Measurements from ENCODE around the gene ZNF746. TPM values are rescaled to one million over a fixed set of nuclear protein-coding genes. Genes with fewer than 3 reads are reported as not detected.

The ZNF746 gene
- total RNA-seq, 1 donor = 22.1 TPM

DNA sequence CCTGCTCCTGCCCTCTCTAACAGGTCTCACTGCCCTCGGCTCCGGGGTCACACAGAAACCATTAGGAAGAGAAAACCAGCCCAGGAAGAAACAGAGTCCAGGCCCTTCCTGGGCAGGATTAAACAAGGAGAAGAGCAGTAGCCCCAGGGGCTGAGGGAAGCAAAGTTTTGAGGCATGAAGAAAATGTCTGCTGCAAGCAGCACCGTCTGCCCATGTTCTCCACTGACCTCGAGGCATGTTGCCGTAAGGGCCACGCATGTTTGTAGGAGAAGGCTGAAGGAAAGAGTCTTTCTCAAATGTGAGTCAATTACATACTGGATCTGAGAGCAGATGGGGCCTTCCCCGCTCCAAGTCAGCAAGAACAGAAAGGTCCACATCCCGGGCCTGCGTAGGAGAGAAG, 4.2 kb downstream of the ZNF746 start:
- Histone ChIP-seq H3K79me2 (ENCODE audit: insufficient read depth, low read length) (peaks cover 38% of the 10 kb centered on the region), H3K4me1 (ENCODE audit: insufficient read depth, low read length) (peaks cover 19% of the 10 kb centered on the region), H2AFZ (ENCODE audit: low read length) (no peak overlapping the region), H4K20me1 (ENCODE audit: insufficient read depth, low read length) (peaks cover 20% of the 10 kb centered on the region), H3K27ac (ENCODE audit: low read depth, low read length) (no peak overlapping the region), H3K4me3 (ENCODE audit: insufficient read depth, low read length) (no peak overlapping the region), H3K36me3 (ENCODE audit: insufficient read depth, low read length) (peaks cover 51% of the 10 kb centered on the region), H3K27me3 (ENCODE audit: insufficient read depth, low read length) (peaks cover 2% of the 10 kb centered on the region), H3K4me2 (ENCODE audit: insufficient read depth, low read length) (no peak overlapping the region), H3K9me3 (ENCODE audit: low read depth, low read length) (no peaks in the 10 kb centered on the region)
- TF ChIP-seq, protein P1, sequence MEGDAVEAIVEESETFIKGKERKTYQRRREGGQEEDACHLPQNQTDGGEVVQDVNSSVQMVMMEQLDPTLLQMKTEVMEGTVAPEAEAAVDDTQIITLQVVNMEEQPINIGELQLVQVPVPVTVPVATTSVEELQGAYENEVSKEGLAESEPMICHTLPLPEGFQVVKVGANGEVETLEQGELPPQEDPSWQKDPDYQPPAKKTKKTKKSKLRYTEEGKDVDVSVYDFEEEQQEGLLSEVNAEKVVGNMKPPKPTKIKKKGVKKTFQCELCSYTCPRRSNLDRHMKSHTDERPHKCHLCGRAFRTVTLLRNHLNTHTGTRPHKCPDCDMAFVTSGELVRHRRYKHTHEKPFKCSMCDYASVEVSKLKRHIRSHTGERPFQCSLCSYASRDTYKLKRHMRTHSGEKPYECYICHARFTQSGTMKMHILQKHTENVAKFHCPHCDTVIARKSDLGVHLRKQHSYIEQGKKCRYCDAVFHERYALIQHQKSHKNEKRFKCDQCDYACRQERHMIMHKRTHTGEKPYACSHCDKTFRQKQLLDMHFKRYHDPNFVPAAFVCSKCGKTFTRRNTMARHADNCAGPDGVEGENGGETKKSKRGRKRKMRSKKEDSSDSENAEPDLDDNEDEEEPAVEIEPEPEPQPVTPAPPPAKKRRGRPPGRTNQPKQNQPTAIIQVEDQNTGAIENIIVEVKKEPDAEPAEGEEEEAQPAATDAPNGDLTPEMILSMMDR (IDR thresholded peaks at IDR 0.05; ENCODE audit: extremely low read depth, low read depth, low read length) = no peak
- DNase-seq (ENCODE audit: insufficient read length, low spot score, missing footprints) = no peak

DNA sequence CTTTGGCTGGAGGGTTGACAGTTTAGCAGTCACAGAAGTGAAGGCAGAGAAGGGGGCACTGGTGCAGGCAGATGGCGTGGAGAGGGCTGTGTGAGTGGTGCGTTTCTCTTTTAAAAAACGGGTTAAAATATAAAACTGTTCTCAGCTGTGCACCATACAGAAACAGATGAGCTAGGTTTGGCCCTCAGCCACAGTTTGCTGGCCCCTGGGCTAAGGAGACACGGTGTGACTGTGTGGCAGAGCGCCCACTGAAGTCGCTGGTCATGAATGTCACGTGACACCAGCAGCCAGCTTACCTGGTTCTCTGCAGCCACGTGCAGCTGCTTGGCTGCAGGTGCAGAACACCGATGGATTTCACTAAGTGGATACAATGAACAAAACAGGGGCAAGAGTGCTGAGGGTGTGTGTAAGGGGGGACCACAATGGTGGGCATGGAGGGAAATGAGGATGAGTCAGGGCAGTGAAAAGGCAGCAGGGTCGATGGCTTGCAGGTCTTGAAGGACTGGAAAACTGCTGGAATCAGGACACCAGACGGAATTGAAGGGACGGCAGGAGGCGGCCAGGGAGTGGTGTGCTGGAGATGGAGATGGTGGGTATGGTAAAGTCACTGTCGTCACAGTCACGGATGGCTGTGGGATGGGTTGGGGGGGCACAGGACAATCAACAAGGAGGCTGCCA, 7.4 kb downstream of the ZNF746 start:
- Histone ChIP-seq H3K27ac (ENCODE audit: low read depth, low read length) (no peak overlapping the region), H3K4me2 (ENCODE audit: insufficient read depth, low read length) (no peak overlapping the region), H3K9me3 (ENCODE audit: low read depth, low read length) (no peaks in the 10 kb centered on the region), H3K4me1 (ENCODE audit: insufficient read depth, low read length) (peaks cover 6% of the 10 kb centered on the region), H3K4me3 (ENCODE audit: insufficient read depth, low read length) (no peak overlapping the region), H4K20me1 (ENCODE audit: insufficient read depth, low read length) (peaks cover 8% of the 10 kb centered on the region), H3K36me3 (ENCODE audit: insufficient read depth, low read length) (peaks cover 71% of the 10 kb centered on the region), H2AFZ (ENCODE audit: low read length) (no peak overlapping the region), H3K27me3 (ENCODE audit: insufficient read depth, low read length) (no peaks in the 10 kb centered on the region), H3K79me2 (ENCODE audit: insufficient read depth, low read length) (peaks cover 30% of the 10 kb centered on the region)
- TF ChIP-seq, protein P1 (IDR thresholded peaks at IDR 0.05; ENCODE audit: extremely low read depth, low read depth, low read length) = no peak
- no peak for DNase-seq (ENCODE audit: insufficient read length, low spot score, missing footprints)

DNA sequence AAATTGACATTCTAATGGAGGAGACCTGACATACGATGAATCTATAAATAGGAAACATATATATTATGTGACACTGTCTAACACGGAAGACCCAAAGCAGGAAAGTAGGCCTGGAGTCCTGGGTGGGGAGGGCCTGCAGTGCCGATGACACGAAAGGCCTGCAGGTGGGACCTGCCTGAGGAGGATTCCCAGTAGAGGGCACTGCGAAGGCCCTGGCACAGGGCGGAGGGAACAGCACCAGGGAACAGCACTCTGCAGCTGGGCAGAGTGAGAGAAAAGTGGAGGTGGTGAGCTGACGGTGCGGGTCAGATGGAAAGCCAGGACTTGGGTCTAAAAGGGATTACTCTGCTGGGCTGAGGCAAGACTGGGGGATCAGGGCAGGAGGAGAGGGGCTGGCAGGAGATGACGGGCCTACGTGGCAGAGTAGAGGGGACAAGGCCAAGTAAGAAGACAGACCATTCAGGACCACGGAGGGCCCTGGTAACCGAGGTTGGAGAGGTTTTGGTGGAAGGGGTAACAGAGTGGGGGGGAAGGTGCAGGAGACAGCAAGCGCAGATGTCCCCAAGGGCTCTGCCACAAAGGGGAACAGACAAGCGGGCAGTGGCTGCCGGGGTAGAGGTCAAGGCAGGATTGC, 8.1 kb downstream of the ZNF746 start:
- peaks cover under 1% of the 10 kb centered on the region for H4K20me1 ChIP-seq (ENCODE audit: insufficient read depth, low read length)
- no peaks in the 10 kb centered on the region for H3K4me1 ChIP-seq (ENCODE audit: insufficient read depth, low read length)
- no peak overlapping the region for H3K4me2 ChIP-seq (ENCODE audit: insufficient read depth, low read length)
- TF ChIP-seq, protein P1 (IDR thresholded peaks at IDR 0.05; ENCODE audit: extremely low read depth, low read depth, low read length) = no peak
- H3K9me3 ChIP-seq (ENCODE audit: low read depth, low read length) = no peaks in the 10 kb centered on the region
- H3K79me2 ChIP-seq (ENCODE audit: insufficient read depth, low read length) = peaks cover 22% of the 10 kb centered on the region
- no peaks in the 10 kb centered on the region for H3K27me3 ChIP-seq (ENCODE audit: insufficient read depth, low read length)
- H3K27ac ChIP-seq (ENCODE audit: low read depth, low read length) = no peak overlapping the region
- peaks cover 71% of the 10 kb centered on the region for H3K36me3 ChIP-seq (ENCODE audit: insufficient read depth, low read length)
- no peak for DNase-seq (ENCODE audit: insufficient read length, low spot score, missing footprints)
- no peak overlapping the region for H2AFZ ChIP-seq (ENCODE audit: low read length)
- H3K4me3 ChIP-seq (ENCODE audit: insufficient read depth, low read length) = no peak overlapping the region

DNA sequence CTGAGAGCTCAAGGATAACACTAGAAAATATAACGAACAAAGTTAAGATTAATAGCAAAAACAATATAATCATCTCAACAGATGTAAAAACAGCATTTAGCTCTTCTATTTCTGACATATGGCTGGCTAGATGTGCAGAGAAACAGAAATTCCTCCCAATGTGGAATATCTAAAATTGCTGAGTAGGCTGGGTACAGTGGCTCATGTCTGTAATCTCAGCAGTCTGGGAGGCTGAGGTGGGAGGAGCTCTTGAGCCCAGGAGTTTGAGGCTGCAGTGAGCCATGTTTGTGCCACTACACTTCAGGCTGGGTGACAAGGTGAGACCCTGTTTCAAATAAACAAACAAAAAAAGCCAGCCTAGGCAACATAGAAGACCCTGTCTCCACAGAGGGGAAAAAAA, 18.0 kb downstream of the ZNF746 start:
- TF ChIP-seq, protein P1 (IDR thresholded peaks at IDR 0.05; ENCODE audit: extremely low read depth, low read depth, low read length) = no peak
- no peak for DNase-seq (ENCODE audit: insufficient read length, low spot score, missing footprints)
- H3K36me3 ChIP-seq (ENCODE audit: insufficient read depth, low read length) = peaks cover 26% of the 10 kb centered on the region
- no peak overlapping the region for H3K4me3 ChIP-seq (ENCODE audit: insufficient read depth, low read length)
- H3K27me3 ChIP-seq (ENCODE audit: insufficient read depth, low read length) = no peaks in the 10 kb centered on the region
- no peak overlapping the region for H2AFZ ChIP-seq (ENCODE audit: low read length)
- H3K27ac ChIP-seq (ENCODE audit: low read depth, low read length) = no peak overlapping the region
- H3K9me3 ChIP-seq (ENCODE audit: low read depth, low read length) = no peaks in the 10 kb centered on the region
- no peaks in the 10 kb centered on the region for H3K4me1 ChIP-seq (ENCODE audit: insufficient read depth, low read length)
- H3K79me2 ChIP-seq (ENCODE audit: insufficient read depth, low read length) = peaks cover 5% of the 10 kb centered on the region
- no peak overlapping the region for H3K4me2 ChIP-seq (ENCODE audit: insufficient read depth, low read length)
- no peaks in the 10 kb centered on the region for H4K20me1 ChIP-seq (ENCODE audit: insufficient read depth, low read length)
